Cardiac fibroblast (primary cell): ENCODE results near the gene SPTBN4.

Source experiments
- DNase-seq, 2 donors: peaks; one replicate each; pipeline versions ENCODE4 v3.0.0 to v3.0.0-alpha.2; 2010; ENCODE audit warnings: low read depth in 2 of 2
- H3K4me3 ChIP-seq, 2 donors: replicated peaks in 1 of 2; 1 replicate in 1 of 2; 2 replicates in 1 of 2; pipeline ENCODE4 v1.5.1; 2011; ENCODE audit warnings: low read depth in 2 of 2, low read length in 2 of 2, mild to moderate bottlenecking in 2 of 2, moderate library complexity in 1 of 2
- CTCF ChIP-seq: IDR thresholded peaks from one replicate; pipeline ENCODE4 v1.5.1; 2011; ENCODE audit warnings: low read depth, mild to moderate bottlenecking, low read length, inconsistent platforms

Gene SPTBN4

GRCh38 chr19:40523322-40524047, 56.7 kb downstream of the SPTBN4 start:
- TF ChIP-seq CTCF: peak; percentile 85
- H3K4me3 ChIP-seq: no peak overlapping the region
- DNase-seq: peak; percentile 67 to 71

GRCh38 chr19:40524133-40524549, 57.3 kb downstream of the SPTBN4 start:
- DNase-seq: no peak
- no peak for TF ChIP-seq CTCF
- H3K4me3 ChIP-seq: no peak overlapping the region

- no peak for TF ChIP-seq CTCF
- DNase-seq: no peak
- no peak overlapping the region for H3K4me3 ChIP-seq
Measured at GRCh38 chr19:40524655-40525054, 57.9 kb downstream of the SPTBN4 start.

GRCh38 chr19:40525234-40526051, 58.6 kb downstream of the SPTBN4 start:
- no peak for TF ChIP-seq CTCF
- no peak for DNase-seq

GRCh38 chr19:40528078-40528477, 61.3 kb downstream of the SPTBN4 start:
- no peak for TF ChIP-seq CTCF
- H3K4me3 ChIP-seq: no peak overlapping the region
- DNase-seq: no peak

More at GRCh38 chr19:40525234-40526051, 58.6 kb downstream of the SPTBN4 start:
- H3K4me3 ChIP-seq: no peak overlapping the region

GRCh38 chr19:40528533-40529092, 61.8 kb downstream of the SPTBN4 start:
- no peak for TF ChIP-seq CTCF
- H3K4me3 ChIP-seq: no peak overlapping the region
- no peak for DNase-seq
